Stimulated activated CD4-positive, alpha-beta T cell treated with anti-CD3 and anti-CD28 coated beads, Interleukin-2, amount 100 ng/mL, for 4 hours (primary cell): Measurements from ENCODE around the gene TGIF1.
"Not testable (repeated sequence)": the region's sequence is repeated elsewhere in the genome, so short reads cannot be mapped to it uniquely, and the experiment has no call there.

Experiments used
- DNase-seq: peaks from one replicate; pipeline ENCODE4 v3.0.0-alpha.2; 2020; ENCODE audit warnings: low read depth

TGIF1 gene

DNA sequence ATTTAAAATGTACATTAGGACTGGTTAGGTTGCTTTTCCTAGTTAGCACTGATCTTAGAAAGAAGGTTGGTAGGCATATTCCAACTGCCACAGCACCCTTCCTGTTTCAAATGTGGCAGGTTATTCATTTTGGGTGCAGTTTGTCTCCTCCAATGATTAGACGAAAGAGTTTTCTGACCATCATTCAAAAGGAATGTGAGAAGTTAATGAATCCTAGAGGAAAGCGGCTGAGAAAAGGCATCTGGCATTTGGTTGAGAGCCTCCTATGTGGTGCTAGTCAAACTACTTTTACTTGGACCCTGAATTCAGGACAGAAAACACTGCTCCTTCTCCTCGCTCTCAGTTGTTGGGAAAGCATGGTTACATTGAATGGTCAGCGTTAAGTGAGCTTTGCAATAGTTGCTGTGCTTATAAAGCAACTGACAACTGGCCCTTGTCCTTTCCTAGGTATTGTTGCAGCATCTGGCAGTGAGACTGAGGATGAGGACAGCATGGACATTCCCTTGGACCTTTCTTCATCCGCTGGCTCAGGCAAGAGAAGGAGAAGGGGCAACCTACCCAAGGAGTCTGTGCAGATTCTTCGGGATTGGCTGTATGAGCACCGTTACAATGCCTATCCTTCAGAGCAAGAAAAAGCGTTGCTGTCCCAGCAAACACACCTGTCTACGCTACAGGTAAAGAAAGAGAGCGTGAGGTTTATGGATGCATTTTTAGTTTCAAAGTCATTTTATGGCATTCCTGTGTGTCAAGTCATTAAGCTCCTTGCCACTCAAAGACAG lies 6.1 kb downstream of the TGIF1 start:
- DNase-seq: no peak

GRCh38 chr18:3456686-3457069 lies 6.7 kb downstream of the TGIF1 start:
- no peak for DNase-seq

DNA sequence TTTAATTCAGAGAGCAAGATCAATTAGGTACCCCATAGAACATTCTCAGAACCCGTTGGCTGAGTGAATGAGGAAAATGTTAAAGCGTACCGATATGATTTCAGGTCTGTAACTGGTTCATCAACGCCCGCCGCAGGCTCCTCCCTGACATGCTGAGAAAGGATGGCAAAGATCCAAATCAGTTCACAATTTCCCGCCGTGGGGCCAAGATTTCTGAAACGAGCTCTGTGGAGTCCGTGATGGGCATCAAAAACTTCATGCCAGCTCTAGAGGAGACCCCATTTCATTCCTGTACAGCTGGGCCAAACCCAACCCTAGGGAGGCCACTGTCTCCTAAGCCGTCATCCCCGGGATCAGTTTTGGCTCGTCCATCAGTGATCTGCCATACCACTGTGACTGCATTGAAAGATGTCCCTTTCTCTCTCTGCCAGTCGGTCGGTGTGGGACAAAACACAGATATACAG lies 7.3 kb downstream of the TGIF1 start:
- DNase-seq: no peak

DNA sequence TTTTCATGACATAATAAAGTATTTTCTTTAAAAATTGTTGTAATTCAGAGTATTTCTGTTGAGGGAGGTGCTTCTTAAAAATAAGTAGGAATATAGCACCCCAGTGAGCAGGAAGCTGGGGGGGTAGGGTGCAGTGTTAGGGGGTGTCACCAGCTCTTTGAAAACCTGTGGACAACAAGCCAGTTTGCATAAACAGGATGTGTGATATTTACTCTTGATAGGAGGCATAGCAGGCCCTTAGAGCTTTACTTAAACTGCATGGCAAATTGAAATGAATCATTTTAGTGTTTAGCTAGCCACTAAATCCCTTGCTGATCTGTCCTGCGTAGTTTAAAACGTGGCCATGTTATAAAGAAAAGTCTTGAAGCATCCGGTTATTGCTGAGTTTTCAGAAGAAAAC lies 8.4 kb downstream of the TGIF1 start:
- DNase-seq: no peak

DNA sequence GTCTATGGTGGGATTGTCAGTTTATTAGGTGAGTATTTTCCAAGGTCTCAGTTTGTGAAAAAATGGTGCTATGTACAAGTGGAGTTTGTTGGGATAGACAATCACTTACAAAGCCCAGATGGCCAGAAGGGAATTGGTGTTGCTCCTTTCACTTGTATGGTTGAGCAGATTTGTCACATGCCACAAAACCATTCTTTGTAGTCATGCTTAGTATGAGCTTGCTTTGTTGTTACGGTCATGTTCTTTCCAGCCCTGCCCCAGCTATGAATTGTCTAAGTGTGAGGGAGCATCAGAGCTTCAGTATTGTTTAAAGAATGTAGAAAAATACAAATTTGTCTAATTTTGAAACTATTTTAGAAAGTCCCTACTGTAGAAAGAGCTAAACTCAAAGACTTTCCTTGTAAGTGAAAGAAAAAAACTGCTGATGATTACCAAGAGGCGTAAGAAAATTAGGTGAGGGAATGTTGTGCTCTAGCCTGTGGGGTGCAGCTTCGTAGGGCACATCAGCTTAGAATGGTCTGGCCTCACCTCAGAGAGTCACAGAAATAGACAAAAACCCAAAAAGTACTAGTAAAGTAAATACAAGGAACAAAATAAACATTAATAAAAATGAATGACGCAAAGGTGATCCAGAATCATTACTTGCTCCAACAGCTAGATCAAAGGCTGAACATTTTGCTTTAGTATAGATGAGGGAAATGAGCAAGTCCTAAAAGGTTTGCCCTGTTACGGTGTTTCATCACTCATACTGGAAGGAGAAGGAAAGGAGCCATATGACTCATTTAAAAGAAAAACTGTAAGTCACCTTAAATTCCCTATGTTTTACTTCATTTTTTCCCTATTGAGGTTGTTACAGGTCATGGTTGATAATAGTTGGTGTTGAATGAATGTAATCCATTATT lies 9.2 kb downstream of the TGIF1 start:
- no peak for DNase-seq

DNA sequence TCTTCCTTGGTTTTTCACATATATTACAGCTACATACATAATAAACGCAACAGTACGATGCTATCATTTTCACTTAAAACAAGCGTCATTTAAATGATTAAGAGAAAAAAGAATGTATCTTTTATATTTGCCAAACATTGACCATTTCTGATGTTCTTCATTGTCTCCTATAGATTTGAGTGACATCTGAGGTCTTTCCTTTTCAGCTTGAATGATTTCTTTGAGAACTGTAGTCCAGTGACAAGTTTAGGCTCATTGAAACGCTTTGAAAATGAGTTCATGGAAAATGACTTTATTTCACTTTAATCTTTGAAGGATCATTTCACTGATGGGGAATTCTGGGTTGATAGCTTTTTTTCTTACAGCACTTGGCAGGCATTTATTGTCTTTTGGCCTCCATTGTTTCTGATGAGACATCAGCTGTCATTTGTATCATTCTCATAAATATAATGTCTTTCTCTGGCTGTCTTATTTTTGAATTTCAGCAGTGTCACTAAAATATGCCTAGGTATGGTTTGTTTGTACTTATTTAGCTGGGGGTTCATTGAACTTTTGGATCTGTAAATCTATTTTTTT lies 10.9 kb downstream of the TGIF1 start:
- DNase-seq: no peak

DNA sequence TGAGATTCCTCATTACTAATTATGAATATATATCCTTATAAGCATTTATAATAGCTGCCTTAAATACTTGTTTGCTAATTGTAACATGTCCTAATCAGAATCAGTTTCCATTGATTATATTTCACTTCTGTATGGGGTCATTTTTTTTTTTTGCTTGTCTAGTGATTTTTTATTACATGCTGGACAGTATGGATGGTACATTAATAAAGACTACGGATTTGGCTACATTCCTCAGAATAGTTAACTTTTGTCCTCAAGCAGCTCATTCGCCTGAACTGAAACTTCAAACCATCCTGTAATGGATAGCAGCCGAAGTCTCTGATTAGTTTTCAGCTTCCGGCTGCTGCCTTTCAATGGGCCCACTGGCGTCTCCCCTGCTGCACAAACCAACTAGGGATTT lies 11.7 kb downstream of the TGIF1 start:
- DNase-seq: no peak

- DNase-seq: no peak
Observed at GRCh38 chr18:3463051-3463450, 13.1 kb downstream of the TGIF1 start.

DNA sequence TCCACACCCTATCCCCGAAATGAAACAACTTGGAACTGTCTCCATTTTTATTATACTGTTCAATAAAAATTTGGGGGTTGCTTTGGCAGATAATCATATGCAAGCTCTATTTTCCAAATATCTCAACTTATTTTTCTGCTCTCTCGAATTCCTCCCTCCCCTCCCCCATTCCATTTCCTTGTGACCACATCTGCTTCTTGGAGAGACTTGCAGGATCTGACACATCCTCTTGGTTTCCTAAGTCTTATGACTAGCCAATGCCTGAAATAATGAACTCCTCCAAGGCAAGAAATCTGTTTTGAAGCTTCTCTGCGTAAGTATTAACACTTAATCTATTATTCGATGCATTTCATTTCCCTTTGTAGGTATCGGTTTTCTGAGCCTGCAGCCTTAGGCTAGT lies 16.1 kb downstream of the TGIF1 start:
- DNase-seq: no peak

- DNase-seq: no peak
Observed at GRCh38 chr18:3466872-3467271, 16.9 kb downstream of the TGIF1 start.

GRCh38 chr18:3468066-3468705 lies 18.2 kb downstream of the TGIF1 start:
- DNase-seq: no peak

GRCh38 chr18:3468833-3469232 lies 18.9 kb downstream of the TGIF1 start:
- DNase-seq: no peak

DNA sequence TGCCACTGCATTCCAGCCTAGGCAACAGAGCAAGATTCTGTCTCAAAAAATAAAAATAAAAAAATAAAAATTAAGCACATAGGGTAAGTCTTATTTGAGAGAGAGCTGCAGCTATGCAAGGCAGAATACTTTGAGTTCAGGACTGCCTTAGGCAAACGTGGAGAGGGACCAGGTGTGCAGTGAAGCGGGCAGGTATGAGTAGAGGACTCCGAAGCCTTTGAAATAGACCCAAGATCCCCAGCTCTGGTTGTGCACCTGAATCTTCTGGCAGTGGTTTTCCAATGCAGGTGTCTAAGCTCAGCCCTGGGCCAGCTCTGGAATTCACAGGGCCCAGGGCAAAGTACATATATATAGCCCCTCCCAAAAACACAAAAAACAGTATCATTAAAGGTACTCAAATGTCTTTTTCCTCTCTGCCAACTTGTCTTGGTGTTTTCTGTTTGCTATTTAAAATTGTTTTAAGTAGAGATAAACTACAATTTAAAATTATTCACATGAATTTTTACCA lies 21.2 kb downstream of the TGIF1 start:
- no peak for DNase-seq

- DNase-seq: not testable (repeated sequence)
Observed at GRCh38 chr18:3472121-3472520, 22.1 kb downstream of the TGIF1 start.

- no peak for DNase-seq
Observed at GRCh38 chr18:3472681-3473544, 22.9 kb downstream of the TGIF1 start.

DNA sequence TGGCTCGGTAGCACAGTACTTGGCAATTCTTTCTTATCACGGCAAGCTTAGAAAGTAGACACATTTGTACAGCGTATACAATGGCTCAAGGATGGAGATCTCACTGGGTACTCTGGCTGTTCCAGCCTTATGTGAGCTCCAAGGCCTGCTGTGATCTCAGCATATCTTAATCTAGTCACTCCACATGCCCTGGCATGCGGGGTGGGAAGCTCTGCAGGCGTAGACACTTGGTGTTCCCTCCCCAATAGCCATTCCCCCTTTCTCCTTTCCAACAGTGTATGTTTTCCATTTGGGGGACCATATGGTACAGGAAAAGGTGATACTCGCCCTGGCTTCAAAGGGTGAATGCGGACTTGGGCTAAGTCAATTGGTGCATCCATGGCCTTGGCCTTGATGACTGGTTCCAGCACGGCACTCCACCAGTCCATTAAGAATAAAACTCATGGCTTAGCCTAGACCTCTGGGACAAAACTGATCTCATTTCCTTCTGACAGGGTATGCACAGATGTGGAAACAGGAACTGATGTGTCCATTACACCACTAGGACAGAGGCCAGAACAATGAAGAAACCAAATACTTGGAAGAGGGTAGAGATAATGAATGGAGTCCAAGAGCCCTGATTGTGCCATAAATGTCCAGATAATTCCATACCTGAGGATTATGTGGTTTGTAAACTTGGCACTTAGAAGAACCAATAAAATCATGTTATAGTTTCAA lies 28.4 kb downstream of the TGIF1 start:
- no peak for DNase-seq

GRCh38 chr18:3479978-3480509 lies 30.1 kb downstream of the TGIF1 start:
- no peak for DNase-seq

DNA sequence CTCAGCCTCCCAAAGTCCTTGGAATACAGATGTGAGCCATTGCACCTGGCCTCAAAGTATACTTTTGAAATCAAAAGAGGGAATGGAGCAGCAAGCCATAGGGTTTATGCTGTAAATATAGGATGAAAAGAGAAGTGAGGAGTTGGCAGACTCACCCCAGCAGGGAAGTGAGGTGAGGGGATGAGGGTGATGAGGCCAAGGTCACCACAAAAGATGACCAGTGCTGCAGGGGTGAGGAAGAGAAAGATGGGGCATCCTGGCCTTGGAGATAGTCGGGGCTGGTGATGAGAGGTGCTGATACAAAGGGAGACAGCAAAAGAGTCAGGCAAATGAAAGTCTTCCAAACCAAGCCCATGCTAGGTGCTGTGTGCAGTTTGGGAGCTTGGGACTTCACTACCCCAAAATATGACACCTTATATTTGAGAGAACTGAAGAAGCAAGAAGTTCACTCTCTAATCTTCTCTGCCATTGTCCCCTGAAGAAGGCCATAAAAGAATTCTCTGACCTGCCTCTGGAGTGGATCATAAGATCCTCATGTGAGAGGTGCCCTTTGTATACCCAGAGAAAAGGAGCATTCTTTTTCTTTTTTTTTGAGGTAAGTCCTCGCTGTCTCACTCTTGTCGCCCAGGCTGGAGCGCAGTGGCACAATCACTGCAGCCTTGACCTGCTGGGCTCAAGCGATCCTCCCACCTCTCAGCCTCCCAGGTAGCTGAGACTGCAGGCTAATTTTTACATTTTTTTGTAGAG lies 31.0 kb downstream of the TGIF1 start:
- DNase-seq: no peak

- DNase-seq: no peak
Observed at GRCh38 chr18:3481696-3482210, 31.8 kb downstream of the TGIF1 start.
